GM18519 (cell line): ENCODE measurements around the gene FAM221B.

ENCODE experiments used
- ATAC-seq: cut with Tn5 transposase; IDR thresholded peaks from one replicate; pipeline ENCODE4 v1.9.1; 2021; ENCODE audit warnings: mild to moderate bottlenecking, moderate library complexity; ENCODE audit not compliant: unreplicated experiment, low FRiP score

Gene FAM221B

GRCh38 chr9:35852267-35852815 lies 23.8 kb upstream of the FAM221B start:
- ATAC-seq, result no peak

- peak; percentile 71 for ATAC-seq
Measured at GRCh38 chr9:35847792-35848572, 19.4 kb upstream of the FAM221B start.

GRCh38 chr9:35845824-35846771 lies 17.6 kb upstream of the FAM221B start:
- no peak for ATAC-seq

- no peak for ATAC-seq
Measured at GRCh38 chr9:35844628-35845270, 16.2 kb upstream of the FAM221B start.

GRCh38 chr9:35842795-35843194 lies 14.3 kb upstream of the FAM221B start:
- no peak for ATAC-seq

- no peak for ATAC-seq
Measured at GRCh38 chr9:35842020-35842745, 13.7 kb upstream of the FAM221B start.

GRCh38 chr9:35841645-35841900 lies 13.0 kb upstream of the FAM221B start:
- ATAC-seq, result no peak

- ATAC-seq, result no peak
Measured at GRCh38 chr9:35840881-35841644, 12.5 kb upstream of the FAM221B start.

- no peak for ATAC-seq
Measured at GRCh38 chr9:35839926-35840325, 11.4 kb upstream of the FAM221B start.

- ATAC-seq, result no peak
Measured at GRCh38 chr9:35836595-35836994, 8.1 kb upstream of the FAM221B start.

- ATAC-seq, result no peak
Measured at GRCh38 chr9:35835766-35836165, 7.2 kb upstream of the FAM221B start.

GRCh38 chr9:35835216-35835632 lies 6.7 kb upstream of the FAM221B start:
- no peak for ATAC-seq

- no peak for ATAC-seq
Measured at GRCh38 chr9:35834260-35835215, 6.0 kb upstream of the FAM221B start.

- no peak for ATAC-seq
Measured at GRCh38 chr9:35832814-35833213, 4.3 kb upstream of the FAM221B start.

GRCh38 chr9:35831040-35831439 lies 2.5 kb upstream of the FAM221B start:
- no peak for ATAC-seq

- ATAC-seq, result no peak
Measured at GRCh38 chr9:35829764-35830096, 1.2 kb upstream of the FAM221B start.

GRCh38 chr9:35829084-35829763 lies 692 bp upstream of the FAM221B start, which contains the start of gene TMEM8B:
Gene TMEM8B, plus strand, starts transcription at chr9:35829228. Its CDS starts 220 bp downstream, at chr9:35829448.
- peak; percentile 31 for ATAC-seq

GRCh38 chr9:35827486-35827885 lies 1.0 kb downstream of the FAM221B start:
- ATAC-seq, result no peak
